ENCODE results near the gene CENPM. TPM values are rescaled to one million over a fixed set of nuclear protein-coding genes. Genes with fewer than 3 reads are reported as not detected.

CENPM gene
- total RNA-seq, 4 donors from 2014 or later, result 1.5 to 5.1 TPM; not detected in 2

GRCh38 chr22:41923595-41924276, 23.2 kb downstream of the CENPM start:
- TF ChIP-seq POLR2A (IDR thresholded peaks at IDR 0.05) (no peak), CTCF (IDR thresholded peaks at IDR 0.05 in 4 of 5, conservative IDR thresholded peaks at IDR 0.05 in 1 of 5) (no peak)
- in situ Hi-C loops (cut with MboI; ENCODE audit: low sequenced_read_pairs in 4 of 4), result no loop called here

GRCh38 chr22:41922940-41923594, 23.9 kb downstream of the CENPM start:
- no peaks in the 10 kb centered on the region for H3K9me3 ChIP-seq
- intact Hi-C loops (cut with DNase I; ENCODE audit: low total_unique reads), result no loop called here
- no peak for TF ChIP-seq POLR2A (IDR thresholded peaks at IDR 0.05)
- TF ChIP-seq CTCF (IDR thresholded peaks at IDR 0.05 in 4 of 5, conservative IDR thresholded peaks at IDR 0.05 in 1 of 5), result no peak
- DNase-seq, result no peak
- no peaks in the 10 kb centered on the region for H3K36me3 ChIP-seq
- peaks cover 10 to 11% of the 10 kb centered on the region in 2 donors for H3K4me1 ChIP-seq
- no peak for ATAC-seq
- in situ Hi-C loops (cut with MboI; ENCODE audit: low sequenced_read_pairs in 4 of 4), result no loop called here
- H3K27ac ChIP-seq, result no peak overlapping the region
- peaks cover 9 to 22% (median 10%) of the 10 kb centered on the region in 3 donors for H3K27me3 ChIP-seq
- H3K4me3 ChIP-seq, result no peak overlapping the region

More at GRCh38 chr22:41923595-41924276, 23.2 kb downstream of the CENPM start:
- Histone ChIP-seq H3K27ac (no peak overlapping the region), H3K27me3 (peaks cover 8 to 19% (median 9%) of the 10 kb centered on the region in 3 donors), H3K4me3 (no peak overlapping the region), H3K4me1 (peaks cover 10 to 11% of the 10 kb centered on the region in 2 donors), H3K36me3 (no peaks in the 10 kb centered on the region), H3K9me3 (no peaks in the 10 kb centered on the region)
- DNase-seq (no peak), ATAC-seq (no peak)
- intact Hi-C loops (cut with DNase I; ENCODE audit: low total_unique reads), result no loop called here

GRCh38 chr22:41922328-41922727, 24.6 kb downstream of the CENPM start:
- H3K4me1 ChIP-seq, result peaks cover 10 to 11% of the 10 kb centered on the region in 2 donors
- peaks cover 14 to 28% (median 15%) of the 10 kb centered on the region in 3 donors for H3K27me3 ChIP-seq
- H3K27ac ChIP-seq, result no peak overlapping the region
- H3K9me3 ChIP-seq, result no peaks in the 10 kb centered on the region
- intact Hi-C loops (cut with DNase I; ENCODE audit: low total_unique reads) (no loop called here), in situ Hi-C loops (cut with MboI; ENCODE audit: low sequenced_read_pairs in 4 of 4) (no loop called here)
- H3K4me3 ChIP-seq, result no peak overlapping the region
- ATAC-seq (no peak), DNase-seq (no peak)
- TF ChIP-seq CTCF (IDR thresholded peaks at IDR 0.05 in 4 of 5, conservative IDR thresholded peaks at IDR 0.05 in 1 of 5), result no peak
- no peak for TF ChIP-seq POLR2A (IDR thresholded peaks at IDR 0.05)
- no peaks in the 10 kb centered on the region for H3K36me3 ChIP-seq

- ATAC-seq (no peak), DNase-seq (no peak)
- TF ChIP-seq CTCF (IDR thresholded peaks at IDR 0.05 in 4 of 5, conservative IDR thresholded peaks at IDR 0.05 in 1 of 5) (no peak), POLR2A (IDR thresholded peaks at IDR 0.05) (no peak)
- Histone ChIP-seq H3K4me3 (peak overlapping the region in 3 of 4 donors; percentile 50 to 67 (median 54)), H3K27ac (no peak overlapping the region), H3K4me1 (peaks cover 10 to 11% of the 10 kb centered on the region in 2 donors), H3K27me3 (peaks cover 24 to 42% (median 34%) of the 10 kb centered on the region in 3 donors), H3K36me3 (no peaks in the 10 kb centered on the region), H3K9me3 (no peaks in the 10 kb centered on the region)
- in situ Hi-C loops (cut with MboI; ENCODE audit: low sequenced_read_pairs in 4 of 4), result no loop called here
- intact Hi-C loops (cut with DNase I; ENCODE audit: low total_unique reads), result no loop called here
Observed at GRCh38 chr22:41920271-41920976, 26.5 kb downstream of the CENPM start.
